Measurements from ENCODE around the gene CTSD. TPM values are rescaled to one million over a fixed set of nuclear protein-coding genes. Genes with fewer than 3 reads are reported as not detected.

CTSD gene
- total and polyA plus RNA-seq, 2 of the 8 experiments (the other 6 are each of a cell fraction or from before 2014, with no cell fraction given) = 169 to 173 TPM

DNA sequence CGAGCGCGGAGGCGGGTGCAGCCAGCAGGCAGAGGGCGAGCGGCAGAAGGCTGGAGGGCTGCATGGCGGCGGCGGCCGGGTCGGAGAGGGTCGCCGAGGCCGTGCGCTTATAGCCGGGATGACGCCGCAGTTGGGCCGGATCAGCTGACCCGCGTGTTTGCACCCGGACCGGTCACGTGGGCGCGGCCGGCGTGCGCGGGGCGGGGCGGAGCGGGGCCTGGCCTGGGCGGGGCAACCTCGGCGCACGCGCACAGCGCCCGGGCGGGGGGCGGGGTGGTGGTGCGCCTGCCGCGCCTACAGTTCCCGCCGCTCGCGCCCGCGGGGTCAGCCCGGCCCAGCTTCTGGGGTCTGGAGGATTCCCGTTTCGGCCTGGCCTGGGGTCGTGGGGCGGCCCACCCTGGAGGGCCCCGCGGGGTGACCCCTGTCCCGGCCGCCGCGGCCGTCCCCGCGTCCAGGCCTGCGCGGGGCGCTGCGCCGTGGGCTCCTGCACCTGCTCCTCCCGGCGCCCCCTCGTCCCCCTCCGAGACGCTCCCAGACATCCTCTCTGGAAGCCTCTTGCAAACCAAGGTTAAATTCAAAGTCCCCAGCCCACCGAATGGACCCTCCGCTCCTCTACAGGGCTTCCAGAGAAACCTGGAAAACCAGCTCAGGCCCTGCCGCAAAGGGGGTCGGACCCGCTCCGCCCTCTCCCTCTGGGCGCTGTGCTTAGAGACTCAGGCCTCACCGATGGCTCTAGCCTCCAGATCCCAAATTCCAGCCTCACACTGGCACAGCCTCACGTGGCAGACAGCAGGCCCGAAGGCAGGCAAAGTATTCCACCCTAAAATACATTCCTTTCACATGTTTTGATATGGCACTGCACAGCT lies at the start of gene CTSD (continued):
- TF ChIP-seq KDM5A (IDR thresholded peaks at IDR 0.05; ENCODE audit: low read length) = 0 out of 2 replicates have a peak, but pooled peaks have one; percentile 36
- TF ChIP-seq CREB1 (IDR thresholded peaks at IDR 0.05) = peak; percentile 67; the same call in 1 of the 2 replicates
- TF ChIP-seq, protein P1, sequence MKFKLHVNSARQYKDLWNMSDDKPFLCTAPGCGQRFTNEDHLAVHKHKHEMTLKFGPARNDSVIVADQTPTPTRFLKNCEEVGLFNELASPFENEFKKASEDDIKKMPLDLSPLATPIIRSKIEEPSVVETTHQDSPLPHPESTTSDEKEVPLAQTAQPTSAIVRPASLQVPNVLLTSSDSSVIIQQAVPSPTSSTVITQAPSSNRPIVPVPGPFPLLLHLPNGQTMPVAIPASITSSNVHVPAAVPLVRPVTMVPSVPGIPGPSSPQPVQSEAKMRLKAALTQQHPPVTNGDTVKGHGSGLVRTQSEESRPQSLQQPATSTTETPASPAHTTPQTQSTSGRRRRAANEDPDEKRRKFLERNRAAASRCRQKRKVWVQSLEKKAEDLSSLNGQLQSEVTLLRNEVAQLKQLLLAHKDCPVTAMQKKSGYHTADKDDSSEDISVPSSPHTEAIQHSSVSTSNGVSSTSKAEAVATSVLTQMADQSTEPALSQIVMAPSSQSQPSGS (IDR thresholded peaks at IDR 0.05; ENCODE audit: low read length) = no peak
- peak; percentile 95 for TF ChIP-seq USF2 (IDR thresholded peaks at IDR 0.05; ENCODE audit: low read length)
- TF ChIP-seq EP300 (IDR thresholded peaks at IDR 0.05; ENCODE audit: borderline replicate concordance in 1 of 2, low read depth in 2 of 2, low read length in 2 of 2) = peak in 1 of 2 experiments; percentile 38; a peak in 1 of 3 replicates
- TF ChIP-seq POLR2AphosphoS5 (IDR thresholded peaks at IDR 0.05; ENCODE audit: low read depth, low read length) = peak; percentile 70
- no peak for TF ChIP-seq POU5F1 (IDR thresholded peaks at IDR 0.05; ENCODE audit: low read depth, low read length)
- TF ChIP-seq E2F6 (IDR thresholded peaks at IDR 0.05) = peak; percentile 90
- TF ChIP-seq MAFK (IDR thresholded peaks at IDR 0.05; ENCODE audit: low read depth, low read length) = no peak
- peak; percentile 22 to 53; a peak in 1 of 4 replicates for TF ChIP-seq SIN3A (conservative IDR thresholded peaks at IDR 0.05 in 1 of 2, IDR thresholded peaks at IDR 0.05 in 1 of 2; ENCODE audit: low read depth in 1 of 2, low read length in 2 of 2)
- no peak for TF ChIP-seq EZH2 (IDR thresholded peaks at IDR 0.05; ENCODE audit: low read depth, low read length, severe bottlenecking)
- peak; percentile 96 for TF ChIP-seq MAX (IDR thresholded peaks at IDR 0.05)
- TF ChIP-seq KDM1A (IDR thresholded peaks at IDR 0.05; ENCODE audit: borderline replicate concordance, low read length) = 0 out of 2 replicates have a peak, but pooled peaks have one; percentile 16
- peak; percentile 73; the same call in 1 of the 2 replicates for TF ChIP-seq PHF8 (conservative IDR thresholded peaks at IDR 0.05; ENCODE audit: low read depth, low read length)
- TF ChIP-seq KDM4A (IDR thresholded peaks at IDR 0.05; ENCODE audit: low read depth, low read length, severe bottlenecking) = peak; percentile 88
- peak; percentile 78; the same call in 1 of the 2 replicates for TF ChIP-seq SP4 (IDR thresholded peaks at IDR 0.05; ENCODE audit: low read length)
- TF ChIP-seq POLR2A (IDR thresholded peaks at IDR 0.05; ENCODE audit: control extremely low read depth in 1 of 2, low read depth in 2 of 2, low read length in 2 of 2) = peak in 1 of 2 experiments; percentile 55; a peak in 1 of 3 replicates
- peak; percentile 65 for TF ChIP-seq TAF1 (IDR thresholded peaks at IDR 0.05; ENCODE audit: low read depth, low read length)
- peak; percentile 70 for TF ChIP-seq TEAD4 (IDR thresholded peaks at IDR 0.05; ENCODE audit: low read depth, low read length)
